HepG2 (cell line): ENCODE results near the gene PLRG1. TPM values are rescaled to one million over a fixed set of nuclear protein-coding genes. Genes with fewer than 3 reads are reported as not detected.
A peak's percentile ranks its signal among the peaks of the same experiment; 100 is the strongest.

Experiments used
- ATAC-seq: fragments of 200-7000 bp; cut with Tn5 transposase; 3 replicates; pipeline ENCODE4 v1.9.1; 2020; ENCODE audit warnings: mild to moderate bottlenecking, moderate library complexity
- BruUV-seq: library from RNA; stranded (reverse); fragments of 400-500 nt; replicated peaks from 2 replicates; lab custom pipeline; 2021; lab: Mats Ljungman, UMichigan
- CTCF ChIA-PET: fragments of 300-600 bp; formaldehyde crosslinking; extraction: SDS; loops from one replicate; lab custom pipeline; 2021; ENCODE audit warnings: low total read pairs, inconsistent platforms, low intra/inter-chr PET ratio; lab: Yijun Ruan, JAX
- POLR2A ChIA-PET: fragments of 350-600 bp; sonication (Branson Sonifier 250); formaldehyde crosslinking; loops from one replicate; lab custom pipeline; 2020; ENCODE audit warnings: antibody characterized with exemption, inconsistent platforms; lab: Yijun Ruan, JAX
- DNase-seq: peaks from one replicate; pipeline ENCODE4 v3.0.0-alpha.2; 2015; ENCODE audit warnings: low spot score
- FAIRE-seq: peaks from 3 replicates; lab custom pipeline; 2011; peaks lifted over from hg19 to GRCh38; lab: Jason Lieb, UNC
- H2AFZ ChIP-seq: one replicate; pipeline ENCODE4 v1.6.1; 2011; ENCODE audit warnings: low read length, inconsistent platforms
- H3K27ac ChIP-seq: fragments of 300-600 bp; 3 replicates; pipeline ENCODE4 v1.8.0; 2011; ENCODE audit warnings: mixed run types, mild to moderate bottlenecking, mixed read lengths, low read length, inconsistent platforms; ENCODE audit not compliant: insufficient read depth; ENCODE audit errors: extremely low read length
- H3K27me3 ChIP-seq, 2 experiments: fragments of 200-600 bp in 1 of 2; 2 replicates in 1 of 2; 3 replicates in 1 of 2; pipeline versions ENCODE4 v1.6.0 to v1.8.0; 2011; ENCODE audit warnings: low read length in 2 of 2, mild to moderate bottlenecking in 2 of 2, moderate library complexity in 2 of 2, inconsistent platforms in 1 of 2; ENCODE audit not compliant: insufficient read depth in 2 of 2, control insufficient read depth in 1 of 2
- H3K36me3 ChIP-seq, 2 experiments: fragments of 200-600 bp in 1 of 2; replicated peaks in 1 of 2; 2 replicates in 1 of 2; 3 replicates in 1 of 2; pipeline versions ENCODE4 v1.5.1 to v1.8.0; 2011; ENCODE audit warnings: low read length in 2 of 2, inconsistent platforms in 1 of 2; ENCODE audit not compliant: insufficient read depth in 2 of 2, control insufficient read depth in 1 of 2
- H3K4me1 ChIP-seq: 2 replicates; pipeline ENCODE4 v1.5.1; 2012; ENCODE audit warnings: low read length, inconsistent platforms; ENCODE audit not compliant: insufficient read depth
- H3K4me2 ChIP-seq: 2 replicates; pipeline ENCODE4 v1.6.0; 2011; ENCODE audit warnings: low read depth, low read length, inconsistent platforms
- H3K4me3 ChIP-seq, 3 experiments: fragments of 200-600 bp in 1 of 3; sonication (generic), shearing (Covaris generic) in 1 of 3; replicated peaks in 1 of 3; 2 replicates each; pipeline ENCODE4 v1.5.1; 2011 to 2016; ENCODE audit warnings: low read length in 3 of 3, inconsistent platforms in 2 of 3, low read depth in 2 of 3, mild to moderate bottlenecking in 2 of 3, control low read depth in 1 of 3, mixed read lengths in 1 of 3; ENCODE audit not compliant: insufficient read depth in 1 of 3
- H3K79me2 ChIP-seq: one replicate; pipeline ENCODE4 v1.6.1; 2011; ENCODE audit warnings: low read length, inconsistent platforms; ENCODE audit not compliant: insufficient read depth
- H3K9ac ChIP-seq: 2 replicates; pipeline ENCODE4 v1.6.0; 2011; ENCODE audit warnings: mild to moderate bottlenecking, low read depth, low read length, inconsistent platforms; ENCODE audit not compliant: insufficient read depth
- H3K9me3 ChIP-seq: 2 replicates; pipeline ENCODE4 v1.5.1; 2012; ENCODE audit warnings: mild to moderate bottlenecking, low read length
- H4K20me1 ChIP-seq: 2 replicates; pipeline ENCODE4 v1.6.0; 2011; ENCODE audit warnings: inconsistent platforms, mild to moderate bottlenecking, low read length, moderate library complexity; ENCODE audit not compliant: insufficient read depth
- CHD2 ChIP-seq: IDR thresholded peaks from 2 replicates; pipeline ENCODE4 v1.6.1; 2011; ENCODE audit warnings: low read depth, low read length, improper control_type of control experiment
- CHD4 ChIP-seq: fragments of 200-600 bp; sonication (generic); IDR thresholded peaks from 2 replicates; pipeline ENCODE4 v1.7.0; 2017; ENCODE audit warnings: mild to moderate bottlenecking, low read length, borderline replicate concordance
- CREB1 ChIP-seq, 2 experiments: fragments of 450-650 bp in 1 of 2; IDR thresholded peaks; 2 replicates each; pipeline ENCODE4 v1.6.1; 2016 to 2017; ENCODE audit warnings: control low read depth in 1 of 2, mild to moderate bottlenecking in 1 of 2, missing compliant biosample characterization in 1 of 2, missing genetic modification characterization in 1 of 2
- CREB3 ChIP-seq: sonication (generic); formaldehyde crosslinking; IDR thresholded peaks from 2 replicates; pipeline ENCODE4 v1.5.0; 2020; ENCODE audit warnings: missing genetic modification reagents
- KMT2B ChIP-seq: IDR thresholded peaks from 2 replicates; pipeline ENCODE4 v1.6.1; 2016; ENCODE audit warnings: missing genetic modification reagents, missing compliant biosample characterization
- MAX ChIP-seq: IDR thresholded peaks from 2 replicates; pipeline ENCODE4 v1.6.1; 2012; ENCODE audit warnings: inconsistent platforms
- NR0B2 ChIP-seq: sonication (generic); formaldehyde crosslinking; IDR thresholded peaks from 2 replicates; pipeline ENCODE4 v1.4.0; 2020; ENCODE audit warnings: mild to moderate bottlenecking, missing genetic modification reagents
- PRMT3 ChIP-seq: sonication (generic); formaldehyde crosslinking; IDR thresholded peaks from 2 replicates; pipeline ENCODE4 v1.8.1; 2022; ENCODE audit warnings: low read depth, mild to moderate bottlenecking, moderate library complexity, missing genetic modification reagents, borderline replicate concordance
- SRSF4 ChIP-seq: fragments of 200-400 bp; formaldehyde crosslinking; IDR thresholded peaks from one replicate; pipeline ENCODE4 v1.6.1; 2018; ENCODE audit warnings: mild to moderate bottlenecking, low read depth, low read length, moderate library complexity; ENCODE audit not compliant: poor library complexity, severe bottlenecking
- ZC3H13 ChIP-seq: sonication (generic); formaldehyde crosslinking; IDR thresholded peaks from 2 replicates; pipeline ENCODE4 v1.8.1; 2023; ENCODE audit warnings: mild to moderate bottlenecking, missing genetic modification reagents, moderate library complexity
- ZGPAT ChIP-seq: IDR thresholded peaks from 2 replicates; pipeline ENCODE4 v1.6.1; 2016; ENCODE audit warnings: mild to moderate bottlenecking
- ZNF230 ChIP-seq: sonication (generic); formaldehyde crosslinking; IDR thresholded peaks from 2 replicates; pipeline ENCODE4 v1.4.0; 2020; ENCODE audit warnings: mild to moderate bottlenecking, missing genetic modification reagents
- ZNF607 ChIP-seq: sonication (generic); formaldehyde crosslinking; IDR thresholded peaks from 2 replicates; pipeline ENCODE4 v1.5.1; 2020; ENCODE audit warnings: missing genetic modification reagents, mild to moderate bottlenecking, borderline replicate concordance
- ZNF766 ChIP-seq: sonication (generic); formaldehyde crosslinking; IDR thresholded peaks from 2 replicates; pipeline ENCODE4 v1.5.0; 2020; ENCODE audit warnings: missing genetic modification reagents, borderline replicate concordance
- ZNF879 ChIP-seq: sonication (generic); formaldehyde crosslinking; IDR thresholded peaks from 2 replicates; pipeline ENCODE4 v1.8.1; 2023; ENCODE audit warnings: missing genetic modification reagents
- ZSCAN20 ChIP-seq: sonication (generic); formaldehyde crosslinking; IDR thresholded peaks from 2 replicates; pipeline ENCODE4 v1.4.0; 2020; ENCODE audit warnings: missing genetic modification reagents, mild to moderate bottlenecking, borderline replicate concordance
- WGBS: methylation state at CpG from one replicate; pipeline ENCODE4 v1.1.6; 2017; ENCODE audit warnings: low lambda C conversion rate; 5-methylcytosine and 5-hydroxymethylcytosine counted together
- in situ Hi-C: cut with HindIII; loops from 2 replicates; pipeline ENCODE4 v1.10.0; 2017; ENCODE audit warnings: low pct_unique_long_range_greater_than_20kb; ENCODE audit not compliant: extremely low pct_ligation_motif_present
- intact Hi-C: fragments of 100-400 bp; cut with micrococcal nuclease; formaldehyde crosslinking; loops from one replicate; pipeline ENCODE4 v1.10.0; 2022; ENCODE audit not compliant: unreplicated experiment
- polyA plus RNA-seq, 8 experiments: library from polyadenylated mRNA; depleted of rRNA in 3 of 8; stranded (reverse) in 7 of 8; unstranded in 1 of 8; fragments of >200 nt; fragmentation: Illumina TruSeq in 4 of 8; extraction: Trizol in 4 of 8; gene quantifications; 2 replicates each; pipeline versions ENCODE4 v1.2.1 to v1.2.3, GENCODE V29; 2011 to 2016; ENCODE audit warnings: low read depth in 4 of 8, missing spikeins in 1 of 8, mixed read lengths in 1 of 8; ENCODE audit not compliant: insufficient read depth in 1 of 8
- total RNA-seq, 5 experiments: library from RNA; depleted of rRNA; stranded (reverse); fragments of >200 nt; fragmentation: Illumina TruSeq; extraction: Trizol; gene quantifications; 2 replicates each; pipeline ENCODE4 v1.2.3, GENCODE V29; 2016; ENCODE audit warnings: low read depth in 1 of 5

The PLRG1 gene
- total and polyA plus RNA-seq, 2 of the 13 experiments (the other 11 are each of a cell fraction or from before 2014, with no cell fraction given), result 77.3 to 110 TPM

- TF ChIP-seq CREB1 (IDR thresholded peaks at IDR 0.05), result no peak
- TF ChIP-seq CREB1 (CRISPR knock-in tag; IDR thresholded peaks at IDR 0.05), result 0 out of 2 replicates have a peak, but pooled peaks have one; percentile 3
- TF ChIP-seq KMT2B, result 0 out of 2 replicates have a peak, but pooled peaks have one; percentile 18
- TF ChIP-seq SRSF4, result no peak
- peak; percentile 3; the same call in 1 of the 2 replicates for TF ChIP-seq ZGPAT (CRISPR knock-in tag)
- no peak for TF ChIP-seq ZNF879 (CRISPR knock-in tag)
These were observed 10.2 kb upstream of the PLRG1 start (continued) for GRCh38 chr4:154560419-154560801.

GRCh38 chr4:154559494-154560418 is 9.6 kb upstream of the PLRG1 start:
- H3K27me3 ChIP-seq, result no peaks in the 10 kb centered on the region; a peak in 1 of 5 replicates
- H3K4me3 ChIP-seq, result peak overlapping the region in 2 of 3 experiments; percentile 13 to 32; a peak in 2 of 6 replicates
- H3K4me1 ChIP-seq, result peaks cover 46% of the 10 kb centered on the region
- in situ Hi-C loops (loop anchor here (5.0 kb wide), 1 partner anchor 58 kb away; no protein-coding TSS in a partner anchor), intact Hi-C loops (loop anchor here (1.0 to 10.0 kb wide), 7 partner anchors 18 to 795 kb away; partner anchors contain the start of gene FGA)
- ATAC-seq (peak; percentile 94), DNase-seq (peak; percentile 96), FAIRE-seq (peak; percentile 97)
- WGBS, result 2% methylated on average over 9 of the region's 9 CpGs
- peak overlapping the region; percentile 71 for H3K4me2 ChIP-seq
- H3K27ac ChIP-seq, result peak overlapping the region; percentile 71
- H3K36me3 ChIP-seq, result no peaks in the 10 kb centered on the region
- TSS peak; percentile 72 for BruUV-seq
- H3K9ac ChIP-seq, result peak overlapping the region; percentile 20; the same call in 1 of the 2 replicates
- ChIA-PET CTCF (interaction anchor here (0.8 to 3.2 kb wide), 4 partner anchors 17 to 60 kb away, joined by 3 to 233 read pairs (median 4); no protein-coding TSS in a partner anchor), POLR2A (interaction anchor here (0.6 to 3.6 kb wide), 20 partner anchors 9 to 101 kb away, joined by 3 to 127 read pairs (median 14); partner anchors contain the start of genes FGA, FGG and PLRG1)
- no peaks in the 10 kb centered on the region for H4K20me1 ChIP-seq
- H2AFZ ChIP-seq, result no peak overlapping the region
- no peaks in the 10 kb centered on the region for H3K9me3 ChIP-seq
- H3K79me2 ChIP-seq, result peaks cover 8% of the 10 kb centered on the region
- no peak for TF ChIP-seq ZNF766 (CRISPR knock-in tag)
- TF ChIP-seq CREB3 (CRISPR knock-in tag), result no peak
- TF ChIP-seq MAX, result peak; percentile 70
- TF ChIP-seq ZNF230 (CRISPR knock-in tag), result peak; percentile 59; the same call in 1 of the 2 replicates
- TF ChIP-seq ZNF607 (CRISPR knock-in tag), result no peak
- TF ChIP-seq NR0B2 (CRISPR knock-in tag), result no peak
- no peak for TF ChIP-seq ZSCAN20
- TF ChIP-seq CHD2, result no peak
- peak; percentile 84 for TF ChIP-seq CHD4
- no peak for TF ChIP-seq ZC3H13 (CRISPR knock-in tag)
- TF ChIP-seq PRMT3 (CRISPR knock-in tag), result no peak; the same call in 1 of the 2 replicates
